ENCODE data around the gene STIM1. TPM values are rescaled to one million over a fixed set of nuclear protein-coding genes. Genes with fewer than 3 reads are reported as not detected.

The STIM1 gene
- total RNA-seq, 1 experiment from 2014 or later = 15.2 TPM

DNA sequence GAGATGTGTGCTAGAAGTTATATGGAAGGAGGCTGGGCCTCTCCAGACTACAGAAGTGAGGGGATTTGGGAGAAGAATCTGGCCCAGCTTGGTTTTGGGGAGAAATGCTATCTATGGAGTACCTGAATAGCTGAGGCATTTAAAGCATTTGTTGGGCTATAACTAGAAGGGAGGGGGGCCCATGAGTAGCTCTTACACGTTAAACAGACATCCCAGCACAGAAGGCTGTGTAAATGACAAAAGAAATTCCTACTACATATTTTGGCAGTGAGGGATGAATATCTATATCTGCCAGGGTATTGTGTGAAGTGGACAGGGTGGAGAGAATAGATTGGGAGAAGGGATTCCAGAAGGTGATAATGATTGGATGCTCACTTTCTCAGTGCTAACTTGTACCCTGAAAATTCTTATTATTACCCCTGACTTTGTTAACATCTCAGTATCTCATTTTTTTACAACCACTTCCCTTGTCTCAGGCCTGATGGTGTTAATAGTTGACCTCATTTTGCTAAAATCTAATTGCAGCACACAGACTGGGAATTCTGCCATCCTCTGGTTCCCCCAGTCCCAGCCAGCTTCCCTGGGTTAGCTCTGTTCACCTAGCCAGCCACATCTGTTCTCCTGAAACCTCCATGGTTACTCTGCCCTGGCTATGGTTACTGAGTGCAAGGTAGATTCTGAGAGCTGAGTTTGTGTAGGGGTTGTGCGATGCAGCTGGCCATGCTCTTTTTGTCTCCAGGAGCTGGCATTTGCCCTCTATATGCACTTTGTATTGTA lies 210.3 kb downstream of the STIM1 start:
- no peak overlapping the region for H3K18ac ChIP-seq (ENCODE audit: insufficient read length, low read depth, low read length)
- H3K23ac ChIP-seq (ENCODE audit: insufficient read length, low read depth, low read length) = no peak overlapping the region
- no peaks in the 10 kb centered on the region for H3K79me1 ChIP-seq (ENCODE audit: insufficient read depth, low read depth, low read length, poor library complexity, severe bottlenecking)
- H3K27ac ChIP-seq (ENCODE audit: insufficient read length, low read depth, low read length) = no peak overlapping the region
- no peaks in the 10 kb centered on the region for H3K4me1 ChIP-seq (ENCODE audit: insufficient read depth, low read length)
- no peak overlapping the region for H4K91ac ChIP-seq (ENCODE audit: insufficient read length, low read depth, low read length)
- H2BK20ac ChIP-seq (ENCODE audit: low read depth, low read length, poor library complexity, severe bottlenecking) = no peak overlapping the region
- H3K14ac ChIP-seq (ENCODE audit: insufficient read depth, low read length) = no peak overlapping the region
- Mint-ChIP-seq H3K36me3 (ENCODE audit: insufficient read depth in 1 of 3, low read depth in 3 of 3) (no peaks in the 10 kb centered on the region), H3K4me1 (peaks cover 6% of the 10 kb centered on the region in 2 experiments; a peak in 3 of 4 replicates), H3K4me3 (no peak overlapping the region), H3K9me3 (no peaks in the 10 kb centered on the region), H3K27ac (peak overlapping the region in 1 of 3 experiments; percentile 19; a peak in 2 of 7 replicates), H3K27me3 (ENCODE audit: low read depth) (no peaks in the 10 kb centered on the region)
- H3K9ac ChIP-seq (ENCODE audit: extremely low read depth, insufficient read length, low read length) = no peak overlapping the region
- no peak overlapping the region for H3T11ph ChIP-seq (ENCODE audit: low read length)
- no peak overlapping the region for H2AK5ac ChIP-seq (ENCODE audit: insufficient read length, low read length)
- no peak for DNase-seq
- H3K4ac ChIP-seq (ENCODE audit: low read depth, low read length) = no peak overlapping the region
- H3K27me3 ChIP-seq (ENCODE audit: insufficient read depth, low read length) = no peaks in the 10 kb centered on the region; the same call in 1 of the 2 replicates
- no peak overlapping the region for H2BK5ac ChIP-seq (ENCODE audit: insufficient read length, low read length)
- H4K20me1 ChIP-seq (ENCODE audit: control insufficient read depth, insufficient read depth, insufficient read length) = no peaks in the 10 kb centered on the region
- no peak overlapping the region for H3K4me2 ChIP-seq (ENCODE audit: insufficient read depth, insufficient read length, low read length)
- no peak overlapping the region for H4K8ac ChIP-seq (replicated peaks; ENCODE audit: insufficient read length, low read depth, low read length)
- H3K79me2 ChIP-seq (ENCODE audit: insufficient read depth, low read length) = no peaks in the 10 kb centered on the region
- no peak overlapping the region for H2BK120ac ChIP-seq (ENCODE audit: low read depth, low read length, poor library complexity, severe bottlenecking)
- no peak overlapping the region for H2AFZ ChIP-seq (ENCODE audit: low read length)
- H3K56ac ChIP-seq (ENCODE audit: insufficient read length, low read depth, low read length) = no peak overlapping the region
- H2BK15ac ChIP-seq (ENCODE audit: low read depth, low read length) = no peak overlapping the region
- no CpG with 5 or more reads among the region's 2 CpGs for WGBS (ENCODE audit: extremely low coverage, insufficient read length, low lambda C conversion rate)
- TF ChIP-seq, protein P1, sequence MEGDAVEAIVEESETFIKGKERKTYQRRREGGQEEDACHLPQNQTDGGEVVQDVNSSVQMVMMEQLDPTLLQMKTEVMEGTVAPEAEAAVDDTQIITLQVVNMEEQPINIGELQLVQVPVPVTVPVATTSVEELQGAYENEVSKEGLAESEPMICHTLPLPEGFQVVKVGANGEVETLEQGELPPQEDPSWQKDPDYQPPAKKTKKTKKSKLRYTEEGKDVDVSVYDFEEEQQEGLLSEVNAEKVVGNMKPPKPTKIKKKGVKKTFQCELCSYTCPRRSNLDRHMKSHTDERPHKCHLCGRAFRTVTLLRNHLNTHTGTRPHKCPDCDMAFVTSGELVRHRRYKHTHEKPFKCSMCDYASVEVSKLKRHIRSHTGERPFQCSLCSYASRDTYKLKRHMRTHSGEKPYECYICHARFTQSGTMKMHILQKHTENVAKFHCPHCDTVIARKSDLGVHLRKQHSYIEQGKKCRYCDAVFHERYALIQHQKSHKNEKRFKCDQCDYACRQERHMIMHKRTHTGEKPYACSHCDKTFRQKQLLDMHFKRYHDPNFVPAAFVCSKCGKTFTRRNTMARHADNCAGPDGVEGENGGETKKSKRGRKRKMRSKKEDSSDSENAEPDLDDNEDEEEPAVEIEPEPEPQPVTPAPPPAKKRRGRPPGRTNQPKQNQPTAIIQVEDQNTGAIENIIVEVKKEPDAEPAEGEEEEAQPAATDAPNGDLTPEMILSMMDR (conservative IDR thresholded peaks at IDR 0.05) = no peak
- H3K23me2 ChIP-seq (ENCODE audit: insufficient read length, low read depth, low read length, poor library complexity, severe bottlenecking) = no peaks in the 10 kb centered on the region
- no peak overlapping the region for H2BK12ac ChIP-seq (ENCODE audit: insufficient read length, low read depth, low read length)
- H3K9me3 ChIP-seq (ENCODE audit: control insufficient read depth, low read depth, low read length) = no peaks in the 10 kb centered on the region
- H4K5ac ChIP-seq (ENCODE audit: insufficient read length, low read depth, low read length) = no peak overlapping the region

All from H9 (cell line).